ENCODE data around the gene NSD2. TPM values are rescaled to one million over a fixed set of nuclear protein-coding genes. Genes with fewer than 3 reads are reported as not detected.

NSD2 gene
- total RNA-seq, 2 donors from 2014 or later = 153 to 208 TPM

- 94 to 99% methylated on average over 7 to 8 of the region's 8 CpGs for WGBS, 2 experiments (ENCODE audit: insufficient coverage in 1 of 2, insufficient read length in 1 of 2)
- H3K27ac ChIP-seq (ENCODE audit: low read depth, low read length) = no peak overlapping the region
- DNase-seq = no peak
- H3K4me1 ChIP-seq (ENCODE audit: control insufficient read depth, insufficient read depth, low read length) = no peaks in the 10 kb centered on the region
- H3K9ac ChIP-seq (ENCODE audit: extremely low read depth, low read length, poor library complexity, severe bottlenecking) = no peak overlapping the region
- TF ChIP-seq, protein P1, sequence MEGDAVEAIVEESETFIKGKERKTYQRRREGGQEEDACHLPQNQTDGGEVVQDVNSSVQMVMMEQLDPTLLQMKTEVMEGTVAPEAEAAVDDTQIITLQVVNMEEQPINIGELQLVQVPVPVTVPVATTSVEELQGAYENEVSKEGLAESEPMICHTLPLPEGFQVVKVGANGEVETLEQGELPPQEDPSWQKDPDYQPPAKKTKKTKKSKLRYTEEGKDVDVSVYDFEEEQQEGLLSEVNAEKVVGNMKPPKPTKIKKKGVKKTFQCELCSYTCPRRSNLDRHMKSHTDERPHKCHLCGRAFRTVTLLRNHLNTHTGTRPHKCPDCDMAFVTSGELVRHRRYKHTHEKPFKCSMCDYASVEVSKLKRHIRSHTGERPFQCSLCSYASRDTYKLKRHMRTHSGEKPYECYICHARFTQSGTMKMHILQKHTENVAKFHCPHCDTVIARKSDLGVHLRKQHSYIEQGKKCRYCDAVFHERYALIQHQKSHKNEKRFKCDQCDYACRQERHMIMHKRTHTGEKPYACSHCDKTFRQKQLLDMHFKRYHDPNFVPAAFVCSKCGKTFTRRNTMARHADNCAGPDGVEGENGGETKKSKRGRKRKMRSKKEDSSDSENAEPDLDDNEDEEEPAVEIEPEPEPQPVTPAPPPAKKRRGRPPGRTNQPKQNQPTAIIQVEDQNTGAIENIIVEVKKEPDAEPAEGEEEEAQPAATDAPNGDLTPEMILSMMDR (conservative IDR thresholded peaks at IDR 0.05) = no peak
- H3K36me3 ChIP-seq (ENCODE audit: control insufficient read depth, insufficient read depth, low read length) = peaks cover 75% of the 10 kb centered on the region
- H3K27me3 Mint-ChIP-seq (ENCODE audit: insufficient read depth) = no peaks in the 10 kb centered on the region
- H3K4me3 Mint-ChIP-seq = no peak overlapping the region
- H3K36me3 Mint-ChIP-seq (ENCODE audit: low read depth) = peaks cover 44% of the 10 kb centered on the region
- H3K27ac Mint-ChIP-seq = no peak overlapping the region
- H3K4me3 ChIP-seq (ENCODE audit: low read length) = no peak overlapping the region
- no peaks in the 10 kb centered on the region for H3K9me3 Mint-ChIP-seq
- no peaks in the 10 kb centered on the region for H3K9me3 ChIP-seq (ENCODE audit: control insufficient read depth, low read length)
- no peaks in the 10 kb centered on the region for H3K27me3 ChIP-seq (ENCODE audit: control insufficient read depth, insufficient read depth, low read length, poor library complexity, severe bottlenecking)
- no peaks in the 10 kb centered on the region for H3K4me1 Mint-ChIP-seq
These were observed 66.8 kb downstream of the NSD2 start for GRCh38 chr4:1938027-1938426.

DNA sequence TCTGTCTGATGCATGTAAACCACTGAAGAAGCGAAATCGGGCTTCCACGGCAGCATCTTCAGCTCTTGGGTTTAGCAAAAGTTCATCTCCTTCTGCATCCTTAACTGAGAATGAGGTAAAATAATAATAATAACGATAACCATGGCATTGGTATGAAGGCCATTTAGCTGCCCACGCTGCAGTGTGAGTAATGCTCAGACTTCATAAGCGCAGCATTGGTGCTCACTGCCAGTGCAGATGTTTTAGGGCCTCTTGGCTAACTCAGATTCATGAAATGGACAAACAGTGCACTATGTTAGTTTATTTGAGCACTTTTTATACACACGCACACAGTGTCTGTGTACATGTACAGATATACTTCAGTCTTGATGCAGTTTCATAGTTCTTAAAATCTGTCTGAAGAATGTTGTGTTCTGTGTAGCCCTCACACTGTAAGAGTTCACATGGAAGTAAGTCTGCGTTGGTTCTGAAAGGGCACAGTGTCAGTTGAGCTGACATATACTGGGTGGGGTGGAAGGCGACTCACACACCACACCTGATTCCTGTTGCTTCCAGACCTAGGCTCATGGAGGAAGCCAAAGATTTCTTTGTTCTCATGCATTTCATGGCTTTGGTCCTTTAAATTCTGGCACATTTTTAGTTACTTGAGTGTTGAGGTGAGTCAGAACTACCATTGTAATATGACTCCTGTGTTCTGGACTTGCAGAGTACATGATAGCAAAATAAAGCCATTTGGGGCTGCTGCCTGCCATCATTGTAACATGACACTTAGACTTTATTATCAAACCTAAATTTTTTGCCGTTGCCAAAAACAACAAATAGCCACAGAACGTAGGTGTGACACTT, 68.7 kb downstream of the NSD2 start:
- Histone ChIP-seq H3K4me3 (ENCODE audit: low read length) (no peak overlapping the region), H3K9ac (ENCODE audit: extremely low read depth, low read length, poor library complexity, severe bottlenecking) (no peak overlapping the region), H3K4me1 (ENCODE audit: control insufficient read depth, insufficient read depth, low read length) (no peaks in the 10 kb centered on the region), H3K36me3 (ENCODE audit: control insufficient read depth, insufficient read depth, low read length) (peaks cover 85% of the 10 kb centered on the region), H3K27me3 (ENCODE audit: control insufficient read depth, insufficient read depth, low read length, poor library complexity, severe bottlenecking) (no peaks in the 10 kb centered on the region), H3K9me3 (ENCODE audit: control insufficient read depth, low read length) (no peaks in the 10 kb centered on the region), H3K27ac (ENCODE audit: low read depth, low read length) (no peak overlapping the region)
- peaks cover 46% of the 10 kb centered on the region for H3K36me3 Mint-ChIP-seq (ENCODE audit: low read depth)
- no peak for DNase-seq
- TF ChIP-seq, protein P1 (conservative IDR thresholded peaks at IDR 0.05) = no peak
- H3K27me3 Mint-ChIP-seq (ENCODE audit: insufficient read depth) = no peaks in the 10 kb centered on the region
- no peaks in the 10 kb centered on the region for H3K4me1 Mint-ChIP-seq
- H3K9me3 Mint-ChIP-seq = no peaks in the 10 kb centered on the region
- no peak overlapping the region for H3K4me3 Mint-ChIP-seq
- 96 to 97% methylated on average over 9 to 11 of the region's 11 CpGs for WGBS, 2 experiments (ENCODE audit: insufficient coverage in 1 of 2, insufficient read length in 1 of 2)
- peak overlapping the region; percentile 45 for H3K27ac Mint-ChIP-seq

GRCh38 chr4:1940566-1940965, 69.4 kb downstream of the NSD2 start:
- Histone ChIP-seq H3K27me3 (ENCODE audit: control insufficient read depth, insufficient read depth, low read length, poor library complexity, severe bottlenecking) (no peaks in the 10 kb centered on the region), H3K4me3 (ENCODE audit: low read length) (no peak overlapping the region), H3K9me3 (ENCODE audit: control insufficient read depth, low read length) (no peaks in the 10 kb centered on the region), H3K4me1 (ENCODE audit: control insufficient read depth, insufficient read depth, low read length) (no peaks in the 10 kb centered on the region), H3K27ac (ENCODE audit: low read depth, low read length) (no peak overlapping the region), H3K36me3 (ENCODE audit: control insufficient read depth, insufficient read depth, low read length) (peaks cover 85% of the 10 kb centered on the region), H3K9ac (ENCODE audit: extremely low read depth, low read length, poor library complexity, severe bottlenecking) (no peak overlapping the region)
- Mint-ChIP-seq H3K27me3 (ENCODE audit: insufficient read depth) (no peaks in the 10 kb centered on the region), H3K9me3 (no peaks in the 10 kb centered on the region), H3K36me3 (ENCODE audit: low read depth) (peaks cover 48% of the 10 kb centered on the region), H3K4me3 (no peak overlapping the region), H3K27ac (peak overlapping the region; percentile 45), H3K4me1 (no peaks in the 10 kb centered on the region)
- 95 to 96% methylated on average over 6 to 7 of the region's 7 CpGs for WGBS, 2 experiments (ENCODE audit: insufficient coverage in 1 of 2, insufficient read length in 1 of 2)
- no peak for DNase-seq
- TF ChIP-seq, protein P1 (conservative IDR thresholded peaks at IDR 0.05) = no peak
